Renal cortical epithelial cell (primary cell): ENCODE measurements around the gene PCP4. TPM values are rescaled to one million over a fixed set of nuclear protein-coding genes. Genes with fewer than 3 reads are reported as not detected.

Source experiments
- DNase-seq: peaks from one replicate; pipeline ENCODE4 v3.0.0-alpha.2; 2011; ENCODE audit warnings: low read depth
- total RNA-seq: library from RNA; depleted of rRNA; stranded (reverse); fragments of >200 nt; gene quantifications from 2 replicates; pipeline ENCODE4 v1.2.3, GENCODE V29; 2014

The PCP4 gene
- total RNA-seq, 1 donor from 2014 or later = not detected

- DNase-seq = no peak
These were observed 56.2 kb downstream of the PCP4 start for GRCh38 chr21:39923476-39923875.

GRCh38 chr21:39924577-39925308 is 57.5 kb downstream of the PCP4 start:
- DNase-seq = no peak

GRCh38 chr21:39927304-39927886 is 60.2 kb downstream of the PCP4 start:
- DNase-seq = no peak

GRCh38 chr21:39932335-39932734 is 65.1 kb downstream of the PCP4 start:
- no peak for DNase-seq

GRCh38 chr21:39934895-39935294 is 67.7 kb downstream of the PCP4 start:
- DNase-seq = no peak

GRCh38 chr21:39935716-39936115 is 68.5 kb downstream of the PCP4 start:
- no peak for DNase-seq

GRCh38 chr21:39938086-39938625 is 70.9 kb downstream of the PCP4 start:
- DNase-seq = no peak

- no peak for DNase-seq
These were observed 79.0 kb downstream of the PCP4 start for GRCh38 chr21:39946199-39946598.

- DNase-seq = no peak
These were observed 79.8 kb downstream of the PCP4 start for GRCh38 chr21:39947031-39947430.

GRCh38 chr21:39951183-39952101 is 84.2 kb downstream of the PCP4 start:
- no peak for DNase-seq

GRCh38 chr21:39952265-39952664 is 85.0 kb downstream of the PCP4 start:
- no peak for DNase-seq

GRCh38 chr21:39954570-39954969 is 87.3 kb downstream of the PCP4 start:
- DNase-seq = no peak

- no peak for DNase-seq
These were observed 88.1 kb downstream of the PCP4 start for GRCh38 chr21:39955326-39955725.

- DNase-seq = no peak
These were observed 89.3 kb downstream of the PCP4 start for GRCh38 chr21:39956586-39956985.

GRCh38 chr21:39958731-39959130 is 91.5 kb downstream of the PCP4 start:
- no peak for DNase-seq

- DNase-seq = no peak
These were observed 94.0 kb downstream of the PCP4 start for GRCh38 chr21:39961251-39961650.

GRCh38 chr21:39965026-39965425 is 97.8 kb downstream of the PCP4 start:
- DNase-seq = no peak

GRCh38 chr21:39966786-39967185 is 99.5 kb downstream of the PCP4 start:
- DNase-seq = no peak

GRCh38 chr21:39968010-39968409 is 100.8 kb downstream of the PCP4 start:
- no peak for DNase-seq

GRCh38 chr21:39969691-39970364 is 102.6 kb downstream of the PCP4 start:
- no peak for DNase-seq

- DNase-seq = no peak
These were observed 104.7 kb downstream of the PCP4 start for GRCh38 chr21:39971956-39972355.

- no peak for DNase-seq
These were observed 105.2 kb downstream of the PCP4 start for GRCh38 chr21:39972471-39972870.
